Ovary (tissue), 9 donors: ENCODE measurements around the gene ANGPTL2. TPM values are rescaled to one million over a fixed set of nuclear protein-coding genes. Genes with fewer than 3 reads are reported as not detected.

Experiments used
- DNase-seq, 5 donors: peaks; one replicate each; pipeline ENCODE4 v3.0.0-alpha.2; 2019 to 2020
- H3K27ac ChIP-seq, 2 donors: fragments of 200-600 bp; one replicate each; pipeline versions ENCODE4 v1.5.1 to v1.8.0; 2019 to 2022
- H3K27me3 ChIP-seq: fragments of 200-600 bp; one replicate; pipeline ENCODE4 v1.8.0; 2022
- H3K36me3 ChIP-seq: fragments of 200-600 bp; sonication (generic); one replicate; pipeline ENCODE4 v1.5.1; 2019
- H3K4me1 ChIP-seq: one replicate; pipeline ENCODE4 v1.8.1; 2013; ENCODE audit warnings: mild to moderate bottlenecking, moderate library complexity; ENCODE audit not compliant: insufficient read depth
- H3K4me3 ChIP-seq: fragments of 200-600 bp; sonication (generic); one replicate; pipeline ENCODE4 v1.5.1; 2017
- H3K9me3 ChIP-seq, 2 donors: fragments of 200-600 bp in 1 of 2; sonication (generic) in 1 of 2; one replicate each; pipeline versions ENCODE4 v1.5.1 to v1.8.1; 2013 to 2019; ENCODE audit warnings: mild to moderate bottlenecking in 1 of 2, moderate library complexity in 1 of 2
- EP300 ChIP-seq: sonication (generic); formaldehyde crosslinking; IDR thresholded peaks from one replicate; pipeline ENCODE4 v1.6.1; 2017; ENCODE audit warnings: antibody characterized with exemption
- POLR2A ChIP-seq: fragments of 450-650 bp; IDR thresholded peaks from one replicate; pipeline ENCODE4 v1.6.1; 2017; ENCODE audit warnings: antibody characterized with exemption, mild to moderate bottlenecking, moderate library complexity
- WGBS, 3 donors: extraction: QIAGEN DNeasy Blood & Tissue Kit in 1 of 3; methylation state at CpG; one replicate each; pipeline versions ENCODE4 v1.1.5 to v1.1.7; 2013 to 2017; 5-methylcytosine and 5-hydroxymethylcytosine counted together
- intact Hi-C, 4 donors: fragments of 100-400 bp; cut with DNase I; formaldehyde crosslinking; loops; one replicate each; pipeline versions ENCODE4 v1.11.0 to v1.15.1; 2022 to 2023
- polyA plus RNA-seq, 2 donors: library from polyadenylated mRNA; stranded (reverse); fragments of 200-250 nt in 1 of 2; fragments of 350-450 nt in 1 of 2; fragmentation: Illumina TruSeq in 1 of 2; extraction: RNeasy Lipid Tissue Mini Kit (QIAGEN cat#74804) in 1 of 2; gene quantifications; one replicate each; pipeline ENCODE4 v1.2.3, GENCODE V29; 2013 to 2014
- total RNA-seq, 7 donors: library from RNA; depleted of rRNA in 2 of 7; stranded (reverse); fragments of >200 nt in 2 of 7; fragmentation: NEBNext Ultra II Directional in 3 of 7; extraction: Animal tissue kit (Norgen Biotek cat#: 25700) in 3 of 7; gene quantifications; one replicate each; pipeline versions ENCODE4 v1.1.0 to v1.2.4, GENCODE V29; 2016 to 2023
- TF ChIP-seq, protein P1 (sequence below), 3 donors: fragments of 450-650 bp in 2 of 3; fragments of 200-600 bp in 1 of 3; IDR thresholded peaks; one replicate each; pipeline versions ENCODE4 v1.5.1 to v1.8.0; 2016 to 2022; ENCODE audit warnings: antibody characterized with exemption in 3 of 3, mild to moderate bottlenecking in 1 of 3
- donor health status: DM: no; HTN: no; CAD: no; lungs with moderate emphysema.
- donor health status: DM: no; HTN: no; CAD: no.
- donor health status: Bipolar disorder and iron deficiency.
- donor health status: DM: yes; HTN: yes; CAD: no.
- donor health status: DM: no; HTN: no; CAD: no.
- donor health status: DM: yes; HTN: yes; CAD: no.

Gene ANGPTL2
- total and polyA plus RNA-seq, 9 donors = 9.8 to 114 (median 64.1) TPM

DNA sequence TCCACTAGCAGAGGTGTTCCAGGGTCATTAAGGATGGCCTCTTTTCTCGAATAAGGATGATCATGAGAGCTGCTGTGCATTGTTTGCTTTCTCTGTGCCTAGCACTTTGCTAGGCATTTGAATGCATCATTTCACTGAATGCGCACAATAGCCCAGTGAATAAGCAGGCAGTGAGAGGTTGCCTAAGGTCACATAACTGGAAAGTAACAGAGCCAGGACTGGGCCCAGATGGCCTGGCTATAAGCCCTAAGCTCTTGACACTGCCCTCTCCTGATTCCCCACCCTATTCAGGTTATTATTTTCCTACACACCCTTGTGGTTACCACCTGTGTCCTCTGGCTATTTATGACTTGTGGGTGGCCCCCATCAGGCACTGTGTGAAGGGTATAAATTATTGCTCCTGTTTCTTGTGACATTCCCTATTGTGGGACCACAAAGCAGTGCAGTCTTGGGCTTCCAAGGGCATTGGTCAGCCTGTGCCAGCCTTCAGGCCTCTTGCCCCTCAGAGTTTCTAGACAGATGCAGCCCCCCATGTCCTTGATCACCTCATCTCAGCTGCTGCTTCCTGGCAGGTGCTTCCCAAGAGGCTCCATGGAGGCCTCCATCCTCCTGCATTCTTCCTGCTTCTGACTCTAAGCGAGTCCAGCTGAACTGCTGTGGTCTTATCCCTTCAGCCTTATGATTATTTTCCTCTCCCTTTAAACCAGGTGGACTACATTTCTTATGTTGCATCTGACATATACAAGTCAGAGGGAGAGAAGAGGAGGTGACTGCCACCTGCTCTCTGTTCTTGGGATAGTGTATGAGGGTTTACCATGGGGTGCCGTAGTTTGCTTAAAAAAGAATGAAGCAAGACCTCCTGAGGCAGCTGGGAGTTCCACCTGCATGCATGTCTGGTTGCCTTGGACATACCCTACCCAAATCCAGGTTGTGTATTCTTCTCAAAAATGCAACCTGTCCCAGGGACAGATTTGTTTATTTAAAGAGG, 47.6 kb downstream of the ANGPTL2 start:
- no peak overlapping the region for H3K4me3 ChIP-seq
- H3K9me3 ChIP-seq = no peaks in the 10 kb centered on the region
- no peak for DNase-seq
- TF ChIP-seq EP300 = no peak
- TF ChIP-seq, protein P1, sequence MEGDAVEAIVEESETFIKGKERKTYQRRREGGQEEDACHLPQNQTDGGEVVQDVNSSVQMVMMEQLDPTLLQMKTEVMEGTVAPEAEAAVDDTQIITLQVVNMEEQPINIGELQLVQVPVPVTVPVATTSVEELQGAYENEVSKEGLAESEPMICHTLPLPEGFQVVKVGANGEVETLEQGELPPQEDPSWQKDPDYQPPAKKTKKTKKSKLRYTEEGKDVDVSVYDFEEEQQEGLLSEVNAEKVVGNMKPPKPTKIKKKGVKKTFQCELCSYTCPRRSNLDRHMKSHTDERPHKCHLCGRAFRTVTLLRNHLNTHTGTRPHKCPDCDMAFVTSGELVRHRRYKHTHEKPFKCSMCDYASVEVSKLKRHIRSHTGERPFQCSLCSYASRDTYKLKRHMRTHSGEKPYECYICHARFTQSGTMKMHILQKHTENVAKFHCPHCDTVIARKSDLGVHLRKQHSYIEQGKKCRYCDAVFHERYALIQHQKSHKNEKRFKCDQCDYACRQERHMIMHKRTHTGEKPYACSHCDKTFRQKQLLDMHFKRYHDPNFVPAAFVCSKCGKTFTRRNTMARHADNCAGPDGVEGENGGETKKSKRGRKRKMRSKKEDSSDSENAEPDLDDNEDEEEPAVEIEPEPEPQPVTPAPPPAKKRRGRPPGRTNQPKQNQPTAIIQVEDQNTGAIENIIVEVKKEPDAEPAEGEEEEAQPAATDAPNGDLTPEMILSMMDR (IDR thresholded peaks at IDR 0.05) = no peak
- TF ChIP-seq POLR2A = no peak
- 83 to 88% (median 85%) methylated on average over 4 of the region's 4 CpGs for WGBS, 3 donors
- H3K36me3 ChIP-seq = no peaks in the 10 kb centered on the region
- H3K27ac ChIP-seq = no peak overlapping the region
- intact Hi-C loops = no loop called here
- no peaks in the 10 kb centered on the region for H3K27me3 ChIP-seq
- H3K4me1 ChIP-seq = no peaks in the 10 kb centered on the region

DNA sequence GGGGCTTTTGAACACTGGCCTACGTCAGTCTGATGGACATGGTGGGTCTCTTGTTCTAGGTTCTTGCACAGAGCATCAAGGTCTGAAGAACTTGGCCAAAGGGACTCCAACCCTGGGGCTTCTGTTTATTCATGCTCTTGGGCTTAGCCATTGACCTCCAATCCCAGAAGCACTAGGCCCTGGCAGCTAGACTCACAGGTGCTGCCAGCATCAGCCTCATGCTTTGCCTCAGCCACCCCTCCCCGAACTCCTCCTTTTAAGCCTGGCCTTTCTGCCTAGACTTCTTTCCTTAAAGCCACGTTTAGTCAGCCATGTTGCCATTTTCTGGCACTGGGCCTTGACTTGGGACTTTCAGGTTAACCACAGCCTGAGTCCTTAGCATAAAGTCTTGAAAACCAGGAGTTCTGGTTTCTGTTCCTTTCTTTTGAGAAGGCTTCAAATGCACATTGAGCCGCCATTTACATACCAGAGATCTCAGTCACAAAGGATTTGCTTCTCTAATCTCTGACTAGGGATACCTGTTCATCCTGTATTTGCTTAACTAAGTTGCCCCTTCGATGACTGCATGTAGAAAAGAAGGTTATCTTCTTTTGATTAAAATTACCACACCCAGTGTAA, 54.7 kb downstream of the ANGPTL2 start:
- H3K27me3 ChIP-seq = no peaks in the 10 kb centered on the region
- 93 to 98% (median 95%) methylated on average over 5 of the region's 5 CpGs for WGBS, 3 donors
- DNase-seq = no peak
- no peak overlapping the region for H3K4me3 ChIP-seq
- H3K27ac ChIP-seq = no peak overlapping the region
- no peaks in the 10 kb centered on the region for H3K4me1 ChIP-seq
- intact Hi-C loops = no loop called here
- H3K9me3 ChIP-seq = no peaks in the 10 kb centered on the region
- TF ChIP-seq, protein P1 (IDR thresholded peaks at IDR 0.05) = no peak
- TF ChIP-seq POLR2A = no peak
- TF ChIP-seq EP300 = no peak
- no peaks in the 10 kb centered on the region for H3K36me3 ChIP-seq

DNA sequence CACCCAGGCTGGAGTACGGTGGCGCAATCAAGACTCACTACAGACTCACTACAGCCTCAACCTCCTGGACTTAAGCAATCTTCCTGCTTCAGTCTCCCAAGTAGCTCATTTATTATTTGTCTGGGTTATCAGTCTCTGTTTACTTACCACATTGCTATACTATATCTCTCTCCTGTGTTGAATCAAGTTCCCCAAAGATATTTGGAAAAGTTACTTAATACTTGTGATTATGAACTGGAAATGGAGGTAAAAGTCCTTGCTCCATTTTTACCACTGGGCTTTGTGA, 55.6 kb downstream of the ANGPTL2 start:
- intact Hi-C loops = no loop called here
- H3K27ac ChIP-seq = no peak overlapping the region
- H3K4me1 ChIP-seq = no peaks in the 10 kb centered on the region
- DNase-seq = no peak
- H3K27me3 ChIP-seq = no peaks in the 10 kb centered on the region
- H3K4me3 ChIP-seq = no peak overlapping the region
- TF ChIP-seq POLR2A (no peak), EP300 (no peak)
- TF ChIP-seq, protein P1 (IDR thresholded peaks at IDR 0.05) = no peak
- 85 to 94% (median 93%) methylated on average over 2 of the region's 2 CpGs for WGBS, 3 donors
- no peaks in the 10 kb centered on the region for H3K36me3 ChIP-seq
- H3K9me3 ChIP-seq = no peaks in the 10 kb centered on the region

- WGBS, 3 donors = 82 to 90% (median 87%) methylated on average over 9 of the region's 9 CpGs
- no peaks in the 10 kb centered on the region for H3K36me3 ChIP-seq
- no peak overlapping the region for H3K27ac ChIP-seq
- no peak overlapping the region for H3K4me3 ChIP-seq
- TF ChIP-seq POLR2A (no peak), EP300 (no peak)
- TF ChIP-seq, protein P1 (IDR thresholded peaks at IDR 0.05) = no peak
- DNase-seq = no peak
- no peaks in the 10 kb centered on the region for H3K27me3 ChIP-seq
- intact Hi-C loops = no loop called here
- H3K4me1 ChIP-seq = no peaks in the 10 kb centered on the region
- no peaks in the 10 kb centered on the region for H3K9me3 ChIP-seq
These were observed 56.2 kb downstream of the ANGPTL2 start for GRCh38 chr9:127066060-127066850.
